Left lung (tissue), 10 donors: ENCODE data around the gene PDIA6. TPM values are rescaled to one million over a fixed set of nuclear protein-coding genes. Genes with fewer than 3 reads are reported as not detected.

Experiments
- ATAC-seq: fragments of 200-7000 bp; cut with Tn5 transposase; one replicate; pipeline ENCODE4 v1.9.1; 2020; ENCODE audit warnings: moderate library complexity
- DNase-seq, 4 donors: peaks; one replicate each; pipeline ENCODE4 v3.0.0-alpha.2; 2013 to 2020
- H3K27ac ChIP-seq, 2 donors: fragments of 200-600 bp; sonication (generic) in 1 of 2; one replicate each; pipeline versions ENCODE4 v1.5.0 to v1.8.0; 2020 to 2021
- H3K27me3 ChIP-seq, 2 donors: fragments of 200-600 bp; sonication (generic) in 1 of 2; one replicate each; pipeline versions ENCODE4 v1.5.0 to v1.8.0; 2020 to 2021
- H3K36me3 ChIP-seq, 2 donors: fragments of 200-600 bp; sonication (generic) in 1 of 2; one replicate each; pipeline versions ENCODE4 v1.5.0 to v1.8.0; 2020 to 2021
- H3K4me1 ChIP-seq, 2 donors: fragments of 200-600 bp; one replicate each; pipeline ENCODE4 v1.8.0; 2021
- H3K4me3 ChIP-seq, 2 donors: fragments of 200-600 bp; sonication (generic) in 1 of 2; one replicate each; pipeline versions ENCODE4 v1.5.0 to v1.8.0; 2020 to 2021; ENCODE audit warnings: mild to moderate bottlenecking in 1 of 2
- H3K9me3 ChIP-seq, 2 donors: fragments of 200-600 bp; sonication (generic) in 1 of 2; one replicate each; pipeline versions ENCODE4 v1.5.0 to v1.8.0; 2020 to 2021
- intact Hi-C, 2 donors: fragments of 100-400 bp; cut with DNase I; formaldehyde crosslinking; loops; one replicate each; pipeline versions ENCODE4 v1.11.2 to v1.14.2; 2022
- polyA plus RNA-seq, 6 donors: library from polyadenylated mRNA; unstranded; fragments of 120-200 nt; gene quantifications; one replicate each; pipeline ENCODE4 v1.2.1, GENCODE V29; 2013; ENCODE audit not compliant: insufficient read length in 6 of 6
- total RNA-seq, 2 donors: library from RNA; stranded (reverse); fragmentation: NEBNext Ultra II Directional; extraction: Animal tissue kit (Norgen Biotek cat#: 25700); gene quantifications; one replicate each; pipeline ENCODE4 v1.2.1, GENCODE V29; 2021
- TF ChIP-seq, protein P1 (sequence below), 2 donors: fragments of 200-600 bp; sonication (generic) in 1 of 2; IDR thresholded peaks; one replicate each; pipeline versions ENCODE4 v1.5.0 to v1.8.0; 2021; ENCODE audit warnings: antibody characterized with exemption in 2 of 2
- donor health status: DM: no; HTN: yes; CAD: no.
- donor health status: DM: no; HTN: no; CAD: no.

Gene PDIA6
- total and polyA plus RNA-seq, 8 donors, result 239 to 341 (median 277) TPM

DNA sequence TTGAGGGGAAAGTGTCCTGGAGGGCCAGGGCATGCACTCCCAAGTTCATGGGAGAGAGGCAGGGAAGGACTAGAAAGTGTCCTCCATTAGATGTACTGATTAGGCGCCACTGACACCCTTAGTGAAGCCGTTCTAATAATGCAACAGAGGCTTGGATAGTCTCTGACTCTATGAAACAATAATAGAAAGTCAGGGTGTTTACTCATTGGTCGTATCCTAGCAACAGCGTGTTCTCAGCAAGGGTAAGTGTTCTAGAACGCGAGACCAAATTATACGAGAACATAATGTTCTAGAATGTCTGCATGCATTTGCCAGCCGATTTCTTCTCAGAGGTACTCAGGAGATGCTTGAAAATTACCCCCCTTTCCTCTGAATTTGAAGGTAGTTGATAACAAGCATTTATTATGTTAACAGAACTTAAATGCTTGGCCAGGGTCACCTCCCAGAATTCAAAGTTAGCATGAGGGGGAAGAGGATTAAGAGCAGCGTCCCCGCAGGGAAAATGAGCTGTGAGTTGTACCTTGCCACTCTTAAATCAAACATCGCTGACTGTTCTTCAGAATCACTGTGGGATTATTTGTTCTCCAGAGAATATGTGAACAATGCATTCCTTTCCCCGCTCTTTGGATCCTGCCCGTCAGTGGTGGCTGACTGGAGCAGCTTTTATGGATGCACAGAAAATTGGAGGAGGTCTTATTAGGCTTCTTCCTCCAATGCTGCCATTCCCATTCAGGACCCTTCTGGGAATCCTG lies 33.7 kb upstream of the PDIA6 start:
- intact Hi-C loops, result no loop called here
- H3K36me3 ChIP-seq, result no peaks in the 10 kb centered on the region
- H3K4me3 ChIP-seq, result no peak overlapping the region
- H3K9me3 ChIP-seq, result peaks cover 0 to 11% of the 10 kb centered on the region in 2 donors
- H3K27ac ChIP-seq, result no peak overlapping the region
- DNase-seq (no peak), ATAC-seq (no peak)
- TF ChIP-seq, protein P1, sequence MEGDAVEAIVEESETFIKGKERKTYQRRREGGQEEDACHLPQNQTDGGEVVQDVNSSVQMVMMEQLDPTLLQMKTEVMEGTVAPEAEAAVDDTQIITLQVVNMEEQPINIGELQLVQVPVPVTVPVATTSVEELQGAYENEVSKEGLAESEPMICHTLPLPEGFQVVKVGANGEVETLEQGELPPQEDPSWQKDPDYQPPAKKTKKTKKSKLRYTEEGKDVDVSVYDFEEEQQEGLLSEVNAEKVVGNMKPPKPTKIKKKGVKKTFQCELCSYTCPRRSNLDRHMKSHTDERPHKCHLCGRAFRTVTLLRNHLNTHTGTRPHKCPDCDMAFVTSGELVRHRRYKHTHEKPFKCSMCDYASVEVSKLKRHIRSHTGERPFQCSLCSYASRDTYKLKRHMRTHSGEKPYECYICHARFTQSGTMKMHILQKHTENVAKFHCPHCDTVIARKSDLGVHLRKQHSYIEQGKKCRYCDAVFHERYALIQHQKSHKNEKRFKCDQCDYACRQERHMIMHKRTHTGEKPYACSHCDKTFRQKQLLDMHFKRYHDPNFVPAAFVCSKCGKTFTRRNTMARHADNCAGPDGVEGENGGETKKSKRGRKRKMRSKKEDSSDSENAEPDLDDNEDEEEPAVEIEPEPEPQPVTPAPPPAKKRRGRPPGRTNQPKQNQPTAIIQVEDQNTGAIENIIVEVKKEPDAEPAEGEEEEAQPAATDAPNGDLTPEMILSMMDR (IDR thresholded peaks at IDR 0.05), result no peak
- no peaks in the 10 kb centered on the region for H3K4me1 ChIP-seq
- peaks cover 0 to 10% of the 10 kb centered on the region in 2 donors for H3K27me3 ChIP-seq

DNA sequence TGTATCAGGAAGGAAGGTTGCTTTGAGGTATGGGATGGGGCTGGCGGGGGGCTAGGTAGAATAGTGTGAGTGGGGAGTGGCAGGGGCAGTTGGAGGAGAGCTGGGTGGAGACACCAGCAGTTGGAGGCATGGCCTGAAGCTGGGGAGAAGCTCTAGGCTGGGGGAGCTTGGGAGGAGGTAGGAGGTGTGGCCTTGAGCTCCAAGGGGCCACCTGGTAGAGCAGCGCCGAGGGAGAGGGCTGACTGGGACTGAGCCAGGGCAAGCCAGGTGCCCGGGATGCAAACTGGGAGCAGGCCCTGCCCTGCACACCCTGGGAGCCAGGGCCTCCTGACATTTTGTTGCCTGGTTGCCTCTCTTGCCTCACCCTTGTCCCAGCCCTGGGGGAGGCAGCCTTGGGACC lies 33.1 kb upstream of the PDIA6 start:
- Histone ChIP-seq H3K36me3 (no peaks in the 10 kb centered on the region), H3K27me3 (peaks cover 0 to 10% of the 10 kb centered on the region in 2 donors), H3K27ac (no peak overlapping the region), H3K4me3 (no peak overlapping the region), H3K4me1 (no peaks in the 10 kb centered on the region), H3K9me3 (peaks cover 0 to 17% of the 10 kb centered on the region in 2 donors)
- TF ChIP-seq, protein P1 (IDR thresholded peaks at IDR 0.05), result no peak
- no peak for ATAC-seq
- intact Hi-C loops, result no loop called here
- no peak for DNase-seq

DNA sequence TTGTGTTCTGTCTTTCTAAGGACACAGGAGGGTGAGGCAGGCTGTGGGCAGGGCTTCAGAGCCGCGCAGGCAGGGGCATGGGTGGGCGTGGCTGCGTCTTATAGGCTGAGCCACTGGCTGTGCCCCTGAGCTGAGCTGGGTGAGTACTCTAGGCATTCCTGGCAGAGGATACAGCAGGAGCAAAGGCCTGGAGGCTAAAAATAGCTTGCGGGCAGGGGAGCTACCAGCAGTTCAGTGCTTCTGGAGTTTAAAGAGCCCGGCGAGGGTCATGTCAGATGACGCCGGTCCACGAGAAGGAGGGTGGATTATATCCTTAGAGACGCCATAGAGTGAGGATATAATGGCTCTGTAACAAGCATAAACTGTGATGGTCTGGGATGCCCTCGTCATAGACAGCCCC lies 31.5 kb upstream of the PDIA6 start:
- H3K9me3 ChIP-seq, result peaks cover 0 to 19% of the 10 kb centered on the region in 2 donors
- ATAC-seq, result peak; percentile 99
- no peak overlapping the region for H3K4me3 ChIP-seq
- no peak overlapping the region for H3K27ac ChIP-seq
- no peaks in the 10 kb centered on the region for H3K4me1 ChIP-seq
- peaks cover 0 to 22% of the 10 kb centered on the region in 2 donors for H3K27me3 ChIP-seq
- no peaks in the 10 kb centered on the region for H3K36me3 ChIP-seq
- DNase-seq, result peak in 3 of 4 donors; percentile 24 to 88 (median 73)
- TF ChIP-seq, protein P1 (IDR thresholded peaks at IDR 0.05), result no peak
- intact Hi-C loops, result no loop called here

DNA sequence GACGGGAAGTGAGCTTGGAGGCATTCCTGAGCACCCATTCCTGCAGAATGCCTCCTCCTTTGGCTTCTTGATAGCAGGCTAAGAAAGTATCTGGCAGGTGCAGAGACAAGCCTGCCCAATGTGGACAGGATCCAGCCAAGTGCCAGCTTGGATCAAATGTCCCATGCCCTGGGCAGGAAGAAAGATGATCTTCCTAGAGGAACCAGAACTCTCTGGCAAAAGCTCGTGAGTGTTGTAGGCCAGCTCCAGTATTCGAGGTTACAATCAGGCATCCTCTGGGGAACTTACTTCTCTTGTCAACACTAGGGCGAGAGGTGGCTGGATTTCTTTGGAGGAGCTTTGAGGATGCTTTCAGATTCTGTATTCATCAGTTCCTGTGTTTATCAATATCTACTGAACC lies 29.9 kb upstream of the PDIA6 start:
- intact Hi-C loops, result no loop called here
- Histone ChIP-seq H3K27ac (no peak overlapping the region), H3K9me3 (peaks cover 0 to 19% of the 10 kb centered on the region in 2 donors), H3K4me3 (no peak overlapping the region), H3K36me3 (no peaks in the 10 kb centered on the region), H3K27me3 (peaks cover 0 to 29% of the 10 kb centered on the region in 2 donors), H3K4me1 (no peaks in the 10 kb centered on the region)
- DNase-seq (no peak), ATAC-seq (no peak)
- TF ChIP-seq, protein P1 (IDR thresholded peaks at IDR 0.05), result no peak

DNA sequence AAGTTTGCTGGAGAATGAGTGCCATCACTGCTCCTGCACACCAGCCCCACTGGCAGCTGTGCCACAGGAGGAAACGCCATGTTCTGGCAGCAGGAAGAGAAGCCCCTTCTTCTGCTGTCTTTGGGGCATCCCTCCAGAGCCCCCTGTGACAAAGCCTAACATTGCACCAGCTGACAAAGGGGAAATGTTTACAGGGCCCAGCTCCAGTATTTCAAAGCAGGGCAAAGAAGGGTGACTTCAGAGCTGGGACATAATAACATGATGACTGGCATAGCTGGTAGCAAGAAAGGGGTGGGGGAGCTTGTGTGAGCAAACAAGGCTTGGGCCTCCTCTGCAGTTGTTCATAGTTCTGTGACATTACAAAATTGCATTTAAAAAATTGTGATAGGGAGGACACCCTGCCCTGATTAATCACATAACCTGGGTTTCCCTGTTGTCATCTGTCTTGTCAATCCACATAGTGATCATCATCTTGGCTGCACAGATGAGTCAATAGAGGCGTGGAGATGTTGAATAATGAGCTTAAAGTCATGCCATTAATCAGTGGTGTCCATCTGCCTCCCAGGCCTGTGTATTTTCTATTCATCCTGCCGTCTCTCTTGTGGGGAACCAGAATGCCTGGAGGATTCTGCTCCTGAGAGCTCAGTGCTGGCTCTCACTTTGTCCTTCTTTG lies 29.1 kb upstream of the PDIA6 start:
- Histone ChIP-seq H3K27me3 (peaks cover 0 to 35% of the 10 kb centered on the region in 2 donors), H3K36me3 (no peaks in the 10 kb centered on the region), H3K27ac (no peak overlapping the region), H3K4me3 (no peak overlapping the region), H3K4me1 (no peaks in the 10 kb centered on the region), H3K9me3 (peaks cover 0 to 19% of the 10 kb centered on the region in 2 donors)
- intact Hi-C loops, result no loop called here
- DNase-seq (no peak), ATAC-seq (no peak)
- TF ChIP-seq, protein P1 (IDR thresholded peaks at IDR 0.05), result no peak
